ENCODE measurements around the gene GRID1.
"Not testable (repeated sequence)": the region's sequence is repeated elsewhere in the genome, so short reads cannot be mapped to it uniquely, and the experiment has no call there.

The GRID1 gene

GRCh38 chr10:85735997-85736396 lies 630.6 kb downstream of the GRID1 start:
- DNase-seq = no peak

GRCh38 chr10:85734791-85735190 lies 631.8 kb downstream of the GRID1 start:
- DNase-seq = no peak

GRCh38 chr10:85724215-85724614 lies 642.4 kb downstream of the GRID1 start:
- no peak for DNase-seq

GRCh38 chr10:85720931-85721590 lies 645.5 kb downstream of the GRID1 start:
- DNase-seq = no peak

GRCh38 chr10:85719408-85719807 lies 647.2 kb downstream of the GRID1 start:
- no peak for DNase-seq

GRCh38 chr10:85713885-85714284 lies 652.7 kb downstream of the GRID1 start:
- no peak for DNase-seq

- no peak for DNase-seq
These were observed 663.8 kb downstream of the GRID1 start for GRCh38 chr10:85702768-85703167.

- not testable (repeated sequence) for DNase-seq
These were observed 667.5 kb downstream of the GRID1 start for GRCh38 chr10:85699066-85699465.

GRCh38 chr10:85696893-85697292 lies 669.7 kb downstream of the GRID1 start:
- no peak for DNase-seq

- DNase-seq = no peak
These were observed 684.0 kb downstream of the GRID1 start for GRCh38 chr10:85682621-85683020.

GRCh38 chr10:85679710-85680109 lies 686.9 kb downstream of the GRID1 start:
- no peak for DNase-seq

GRCh38 chr10:85679061-85679460 lies 687.5 kb downstream of the GRID1 start:
- no peak for DNase-seq

GRCh38 chr10:85674851-85675250 lies 691.7 kb downstream of the GRID1 start:
- DNase-seq = no peak

- DNase-seq = no peak
These were observed 693.3 kb downstream of the GRID1 start for GRCh38 chr10:85673270-85673669.

- no peak for DNase-seq
These were observed 695.1 kb downstream of the GRID1 start for GRCh38 chr10:85671530-85671929.

GRCh38 chr10:85668522-85668921 lies 698.1 kb downstream of the GRID1 start:
- no peak for DNase-seq

GRCh38 chr10:85667638-85668233 lies 698.9 kb downstream of the GRID1 start:
- no peak for DNase-seq

- no peak for DNase-seq
These were observed 699.6 kb downstream of the GRID1 start for GRCh38 chr10:85666987-85667386.

- DNase-seq = no peak
These were observed 700.5 kb downstream of the GRID1 start for GRCh38 chr10:85666102-85666501.

- DNase-seq = no peak
These were observed 700.9 kb downstream of the GRID1 start for GRCh38 chr10:85665681-85666080.

GRCh38 chr10:85665078-85665477 lies 701.5 kb downstream of the GRID1 start:
- DNase-seq = no peak

- DNase-seq = no peak
These were observed 705.5 kb downstream of the GRID1 start for GRCh38 chr10:85661123-85661522.

GRCh38 chr10:85659331-85659730 lies 707.3 kb downstream of the GRID1 start:
- DNase-seq = no peak

- no peak for DNase-seq
These were observed 708.1 kb downstream of the GRID1 start for GRCh38 chr10:85658518-85658917.
